GM23338 (cell line): ENCODE results near the gene TRAPPC10.
"Not testable (repeated sequence)": the region's sequence is repeated elsewhere in the genome, so short reads cannot be mapped to it uniquely, and the experiment has no call there.

Experiments
- CREB1 ChIP-seq: fragments of 250-450 bp; sonication (Bioruptor Pico); IDR thresholded peaks from 2 replicates; pipeline ENCODE4 v1.5.0; 2020; ENCODE audit warnings: low read depth, mild to moderate bottlenecking, moderate library complexity
- CTCF ChIP-seq, 2 experiments: fragments of 200-600 bp in 1 of 2; sonication (generic) in 1 of 2; conservative IDR thresholded peaks; 2 replicates each; pipeline versions ENCODE4 v1.5.1 to v1.6.1; 2016 to 2017; ENCODE audit warnings: antibody characterized with exemption in 2 of 2, low read depth in 2 of 2, mild to moderate bottlenecking in 2 of 2, moderate library complexity in 1 of 2
- ETS1 ChIP-seq: IDR thresholded peaks from 2 replicates; pipeline ENCODE4 v1.6.1; 2016; ENCODE audit warnings: antibody characterized with exemption
- EZH2 ChIP-seq: fragments of 200-600 bp; sonication (generic); IDR thresholded peaks from one replicate; pipeline ENCODE4 v1.8.0; 2017; ENCODE audit warnings: antibody characterized with exemption, mild to moderate bottlenecking, low read depth; ENCODE audit not compliant: unreplicated experiment
- EZH2phosphoT487 ChIP-seq: fragments of 200-600 bp; sonication (generic); IDR thresholded peaks from one replicate; pipeline ENCODE4 v1.8.1; 2018; ENCODE audit warnings: antibody characterized with exemption; ENCODE audit not compliant: unreplicated experiment
- JUNB ChIP-seq: IDR thresholded peaks from one replicate; pipeline ENCODE4 v1.6.1; 2016; ENCODE audit warnings: antibody characterized with exemption; ENCODE audit not compliant: unreplicated experiment
- NANOG ChIP-seq: IDR thresholded peaks from 2 replicates; pipeline ENCODE4 v1.6.1; 2016; ENCODE audit warnings: antibody characterized with exemption, borderline replicate concordance
- POLR2AphosphoS5 ChIP-seq: IDR thresholded peaks from 2 replicates; pipeline ENCODE4 v1.6.1; 2016; ENCODE audit warnings: antibody characterized with exemption, low read depth
- STAT1 ChIP-seq: IDR thresholded peaks from one replicate; pipeline ENCODE4 v1.6.1; 2016; ENCODE audit warnings: antibody characterized with exemption; ENCODE audit not compliant: unreplicated experiment
- ZNF114 ChIP-seq: fragments of 250-450 bp; sonication (Bioruptor Pico); IDR thresholded peaks from 2 replicates; pipeline ENCODE4 v1.5.0; 2020; ENCODE audit warnings: mild to moderate bottlenecking, moderate library complexity
- ZNF331 ChIP-seq: fragments of 250-450 bp; sonication (Bioruptor Pico); IDR thresholded peaks from 2 replicates; pipeline ENCODE4 v1.5.0; 2020; ENCODE audit warnings: low read depth, mild to moderate bottlenecking, moderate library complexity
- TF ChIP-seq, protein P1 (sequence below): IDR thresholded peaks from one replicate; pipeline ENCODE4 v1.6.1; 2018; ENCODE audit warnings: antibody characterized with exemption; ENCODE audit not compliant: unreplicated experiment

- not testable (repeated sequence) for TF ChIP-seq EZH2phosphoT487; EZH2; CTCF (conservative IDR thresholded peaks at IDR 0.05; ENCODE audit: low read depth in 2 of 2); ETS1; CREB1 (CRISPR knock-in tag); JUNB; STAT1; ZNF331 (CRISPR knock-in tag); NANOG; ZNF114 (CRISPR knock-in tag)
- TF ChIP-seq POLR2AphosphoS5: 0 out of 2 replicates have a peak, but pooled peaks have one; percentile 19
- TF ChIP-seq, protein P1, sequence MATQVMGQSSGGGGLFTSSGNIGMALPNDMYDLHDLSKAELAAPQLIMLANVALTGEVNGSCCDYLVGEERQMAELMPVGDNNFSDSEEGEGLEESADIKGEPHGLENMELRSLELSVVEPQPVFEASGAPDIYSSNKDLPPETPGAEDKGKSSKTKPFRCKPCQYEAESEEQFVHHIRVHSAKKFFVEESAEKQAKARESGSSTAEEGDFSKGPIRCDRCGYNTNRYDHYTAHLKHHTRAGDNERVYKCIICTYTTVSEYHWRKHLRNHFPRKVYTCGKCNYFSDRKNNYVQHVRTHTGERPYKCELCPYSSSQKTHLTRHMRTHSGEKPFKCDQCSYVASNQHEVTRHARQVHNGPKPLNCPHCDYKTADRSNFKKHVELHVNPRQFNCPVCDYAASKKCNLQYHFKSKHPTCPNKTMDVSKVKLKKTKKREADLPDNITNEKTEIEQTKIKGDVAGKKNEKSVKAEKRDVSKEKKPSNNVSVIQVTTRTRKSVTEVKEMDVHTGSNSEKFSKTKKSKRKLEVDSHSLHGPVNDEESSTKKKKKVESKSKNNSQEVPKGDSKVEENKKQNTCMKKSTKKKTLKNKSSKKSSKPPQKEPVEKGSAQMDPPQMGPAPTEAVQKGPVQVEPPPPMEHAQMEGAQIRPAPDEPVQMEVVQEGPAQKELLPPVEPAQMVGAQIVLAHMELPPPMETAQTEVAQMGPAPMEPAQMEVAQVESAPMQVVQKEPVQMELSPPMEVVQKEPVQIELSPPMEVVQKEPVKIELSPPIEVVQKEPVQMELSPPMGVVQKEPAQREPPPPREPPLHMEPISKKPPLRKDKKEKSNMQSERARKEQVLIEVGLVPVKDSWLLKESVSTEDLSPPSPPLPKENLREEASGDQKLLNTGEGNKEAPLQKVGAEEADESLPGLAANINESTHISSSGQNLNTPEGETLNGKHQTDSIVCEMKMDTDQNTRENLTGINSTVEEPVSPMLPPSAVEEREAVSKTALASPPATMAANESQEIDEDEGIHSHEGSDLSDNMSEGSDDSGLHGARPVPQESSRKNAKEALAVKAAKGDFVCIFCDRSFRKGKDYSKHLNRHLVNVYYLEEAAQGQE: not testable (repeated sequence)
Measured at GRCh38 chr21:44107026-44107501, 95.0 kb downstream of the TRAPPC10 start, which contains the start of gene PWP2.
